HepG2 (cell line): ENCODE measurements around the gene ASF1B. TPM values are rescaled to one million over a fixed set of nuclear protein-coding genes. Genes with fewer than 3 reads are reported as not detected.

Source experiments
- ARID5B ChIP-seq: IDR thresholded peaks from 2 replicates; pipeline ENCODE4 v1.4.0; 2020; ENCODE audit warnings: mild to moderate bottlenecking, missing genetic modification reagents
- NR3C1 ChIP-seq: sonication (generic); formaldehyde crosslinking; IDR thresholded peaks from 2 replicates; pipeline ENCODE4 v1.4.0; 2020; ENCODE audit warnings: missing genetic modification reagents
- NRL ChIP-seq: sonication (generic); formaldehyde crosslinking; IDR thresholded peaks from 2 replicates; pipeline ENCODE4 v1.5.0; 2020; ENCODE audit warnings: missing genetic modification reagents, mild to moderate bottlenecking, moderate library complexity, borderline replicate concordance
- POGZ ChIP-seq: sonication (generic); formaldehyde crosslinking; IDR thresholded peaks from 2 replicates; pipeline ENCODE4 v1.4.0; 2020; ENCODE audit warnings: mild to moderate bottlenecking, missing genetic modification reagents
- REXO4 ChIP-seq: sonication (generic); formaldehyde crosslinking; IDR thresholded peaks from 2 replicates; pipeline ENCODE4 v1.8.0; 2022; ENCODE audit warnings: missing genetic modification reagents, mild to moderate bottlenecking, borderline replicate concordance
- RFX1 ChIP-seq: fragments of 450-650 bp; IDR thresholded peaks from 2 replicates; pipeline ENCODE4 v1.6.1; 2017
- RORA ChIP-seq: sonication (generic); formaldehyde crosslinking; IDR thresholded peaks from 2 replicates; pipeline ENCODE4 v1.5.0; 2020; ENCODE audit warnings: mild to moderate bottlenecking, missing genetic modification reagents, moderate library complexity
- YEATS2 ChIP-seq: sonication (generic); formaldehyde crosslinking; IDR thresholded peaks from 2 replicates; pipeline ENCODE4 v1.4.0; 2020; ENCODE audit warnings: missing genetic modification reagents, borderline replicate concordance
- ZBTB7B ChIP-seq: sonication (generic); formaldehyde crosslinking; IDR thresholded peaks from 2 replicates; pipeline ENCODE4 v1.4.0; 2020; ENCODE audit warnings: missing genetic modification reagents
- ZFY ChIP-seq: sonication (generic); formaldehyde crosslinking; IDR thresholded peaks from 2 replicates; pipeline ENCODE4 v1.4.0; 2020; ENCODE audit warnings: missing genetic modification reagents
- ZNF225 ChIP-seq: sonication (generic); formaldehyde crosslinking; IDR thresholded peaks from 2 replicates; pipeline ENCODE4 v1.4.0; 2020; ENCODE audit warnings: mild to moderate bottlenecking, missing genetic modification reagents
- ZNF281 ChIP-seq: sonication (generic); formaldehyde crosslinking; IDR thresholded peaks from 2 replicates; pipeline ENCODE4 v1.4.0; 2020; ENCODE audit warnings: missing genetic modification reagents, borderline replicate concordance
- ZNF335 ChIP-seq: sonication (generic); formaldehyde crosslinking; IDR thresholded peaks from 2 replicates; pipeline ENCODE4 v1.4.0; 2020; ENCODE audit warnings: missing genetic modification reagents
- ZNF564 ChIP-seq: sonication (generic); formaldehyde crosslinking; IDR thresholded peaks from 2 replicates; pipeline ENCODE4 v1.8.1; 2023; ENCODE audit warnings: mild to moderate bottlenecking, missing genetic modification reagents
- ZNF7 ChIP-seq: IDR thresholded peaks from 2 replicates; pipeline ENCODE4 v1.6.1; 2016; ENCODE audit warnings: missing biosample characterization, missing genetic modification reagents
- ZNF746 ChIP-seq: sonication (generic); formaldehyde crosslinking; IDR thresholded peaks from 2 replicates; pipeline ENCODE4 v1.8.0; 2022; ENCODE audit warnings: mild to moderate bottlenecking, missing genetic modification reagents
- ZNF766 ChIP-seq: sonication (generic); formaldehyde crosslinking; IDR thresholded peaks from 2 replicates; pipeline ENCODE4 v1.5.0; 2020; ENCODE audit warnings: missing genetic modification reagents, borderline replicate concordance
- ZSCAN29 ChIP-seq: sonication (generic); formaldehyde crosslinking; conservative IDR thresholded peaks from 2 replicates; pipeline ENCODE4 v1.4.0; 2020; ENCODE audit warnings: mild to moderate bottlenecking, missing genetic modification reagents
- polyA plus RNA-seq, 8 experiments: library from polyadenylated mRNA; depleted of rRNA in 3 of 8; stranded (reverse) in 7 of 8; unstranded in 1 of 8; fragments of >200 nt; fragmentation: Illumina TruSeq in 4 of 8; extraction: Trizol in 4 of 8; gene quantifications; 2 replicates each; pipeline versions ENCODE4 v1.2.1 to v1.2.3, GENCODE V29; 2011 to 2016; ENCODE audit warnings: low read depth in 4 of 8, missing spikeins in 1 of 8, mixed read lengths in 1 of 8; ENCODE audit not compliant: insufficient read depth in 1 of 8
- total RNA-seq, 5 experiments: library from RNA; depleted of rRNA; stranded (reverse); fragments of >200 nt; fragmentation: Illumina TruSeq; extraction: Trizol; gene quantifications; 2 replicates each; pipeline ENCODE4 v1.2.3, GENCODE V29; 2016; ENCODE audit warnings: low read depth in 1 of 5
- TF ChIP-seq, protein P1 (sequence below): sonication (generic); formaldehyde crosslinking; IDR thresholded peaks from 2 replicates; pipeline ENCODE4 v1.4.0; 2020; ENCODE audit warnings: missing genetic modification reagents
- TF ChIP-seq, protein P2 (sequence below): sonication (generic); formaldehyde crosslinking; IDR thresholded peaks from 2 replicates; pipeline ENCODE4 v1.5.0; 2020; ENCODE audit warnings: mild to moderate bottlenecking, missing genetic modification reagents, borderline replicate concordance
- TF ChIP-seq, protein P3 (sequence below): sonication (generic); formaldehyde crosslinking; IDR thresholded peaks from 2 replicates; pipeline ENCODE4 v1.4.0; 2020; ENCODE audit warnings: mild to moderate bottlenecking, missing genetic modification reagents

The ASF1B gene
- total and polyA plus RNA-seq, 2 of the 13 experiments (the other 11 are each of a cell fraction or from before 2014, with no cell fraction given) = 18.2 to 24.8 TPM

GRCh38 chr19:14112809-14113385 lies 23.5 kb downstream of the ASF1B start (continued):
- TF ChIP-seq ZNF281 (CRISPR knock-in tag) = peak; percentile 93
- no peak for TF ChIP-seq ZNF766 (CRISPR knock-in tag)
- TF ChIP-seq ZNF335 (CRISPR knock-in tag) = no peak
- TF ChIP-seq ZNF7 (CRISPR knock-in tag) = no peak
- no peak for TF ChIP-seq POGZ (CRISPR knock-in tag)
- TF ChIP-seq ZFY (CRISPR knock-in tag) = no peak
- no peak for TF ChIP-seq ZNF564
- peak; percentile 37 for TF ChIP-seq ARID5B (CRISPR knock-in tag)
- TF ChIP-seq, protein P1, sequence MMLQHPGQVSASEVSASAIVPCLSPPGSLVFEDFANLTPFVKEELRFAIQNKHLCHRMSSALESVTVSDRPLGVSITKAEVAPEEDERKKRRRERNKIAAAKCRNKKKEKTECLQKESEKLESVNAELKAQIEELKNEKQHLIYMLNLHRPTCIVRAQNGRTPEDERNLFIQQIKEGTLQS (CRISPR knock-in tag) = no peak
- TF ChIP-seq RORA (CRISPR knock-in tag) = no peak
- TF ChIP-seq ZNF746 (CRISPR knock-in tag) = no peak; the same call in 1 of the 2 replicates
- TF ChIP-seq YEATS2 (CRISPR knock-in tag) = no peak
- TF ChIP-seq, protein P2, sequence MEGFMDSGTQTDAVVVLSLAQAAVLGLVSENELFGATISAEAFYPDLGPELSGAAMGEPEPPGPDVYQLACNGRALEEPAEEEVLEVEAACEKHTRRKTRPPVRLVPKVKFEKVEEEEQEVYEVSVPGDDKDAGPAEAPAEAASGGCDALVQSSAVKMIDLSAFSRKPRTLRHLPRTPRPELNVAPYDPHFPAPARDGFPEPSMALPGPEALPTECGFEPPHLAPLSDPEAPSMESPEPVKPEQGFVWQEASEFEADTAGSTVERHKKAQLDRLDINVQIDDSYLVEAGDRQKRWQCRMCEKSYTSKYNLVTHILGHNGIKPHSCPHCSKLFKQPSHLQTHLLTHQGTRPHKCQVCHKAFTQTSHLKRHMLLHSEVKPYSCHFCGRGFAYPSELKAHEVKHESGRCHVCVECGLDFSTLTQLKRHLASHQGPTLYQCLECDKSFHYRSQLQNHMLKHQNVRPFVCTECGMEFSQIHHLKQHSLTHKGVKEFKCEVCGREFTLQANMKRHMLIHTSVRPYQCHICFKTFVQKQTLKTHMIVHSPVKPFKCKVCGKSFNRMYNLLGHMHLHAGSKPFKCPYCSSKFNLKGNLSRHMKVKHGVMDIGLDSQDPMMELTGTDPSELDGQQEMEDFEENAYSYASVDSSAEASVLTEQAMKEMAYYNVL (CRISPR knock-in tag) = no peak
- 0 out of 2 replicates have a peak, but pooled peaks have one; percentile 36 for TF ChIP-seq ZSCAN29 (CRISPR knock-in tag)
- TF ChIP-seq NR3C1 (CRISPR knock-in tag) = no peak
- TF ChIP-seq NRL (CRISPR knock-in tag) = no peak
- TF ChIP-seq, protein P3, sequence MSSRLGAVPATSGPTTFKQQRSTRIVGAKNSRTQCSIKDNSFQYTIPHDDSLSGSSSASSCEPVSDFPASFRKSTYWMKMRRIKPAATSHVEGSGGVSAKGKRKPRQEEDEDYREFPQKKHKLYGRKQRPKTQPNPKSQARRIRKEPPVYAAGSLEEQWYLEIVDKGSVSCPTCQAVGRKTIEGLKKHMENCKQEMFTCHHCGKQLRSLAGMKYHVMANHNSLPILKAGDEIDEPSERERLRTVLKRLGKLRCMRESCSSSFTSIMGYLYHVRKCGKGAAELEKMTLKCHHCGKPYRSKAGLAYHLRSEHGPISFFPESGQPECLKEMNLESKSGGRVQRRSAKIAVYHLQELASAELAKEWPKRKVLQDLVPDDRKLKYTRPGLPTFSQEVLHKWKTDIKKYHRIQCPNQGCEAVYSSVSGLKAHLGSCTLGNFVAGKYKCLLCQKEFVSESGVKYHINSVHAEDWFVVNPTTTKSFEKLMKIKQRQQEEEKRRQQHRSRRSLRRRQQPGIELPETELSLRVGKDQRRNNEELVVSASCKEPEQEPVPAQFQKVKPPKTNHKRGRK (CRISPR knock-in tag) = no peak
- TF ChIP-seq ZNF225 (CRISPR knock-in tag) = no peak
- no peak for TF ChIP-seq ZBTB7B (CRISPR knock-in tag)
- TF ChIP-seq RFX1 = no peak
- no peak for TF ChIP-seq REXO4 (CRISPR knock-in tag)
